Upper lobe of left lung (tissue), 4 donors: Measurements from ENCODE around the gene SGIP1.

Experiments
- CTCF ChIP-seq, 6 experiments: fragments of 450-650 bp in 4 of 6; fragments of 200-600 bp in 2 of 6; sonication (generic) in 2 of 6; IDR thresholded peaks; one replicate each; pipeline ENCODE4 v1.5.1; 2016 to 2019; ENCODE audit warnings: antibody characterized with exemption in 6 of 6
- EP300 ChIP-seq, 4 donors: sonication (generic); formaldehyde crosslinking; IDR thresholded peaks; one replicate each; pipeline ENCODE4 v1.5.1; 2017; ENCODE audit warnings: antibody characterized with exemption in 4 of 4, control low read depth in 2 of 4
- POLR2A ChIP-seq, 4 donors: fragments of 450-650 bp; IDR thresholded peaks; one replicate each; pipeline ENCODE4 v1.5.1; 2016 to 2017; ENCODE audit warnings: antibody characterized with exemption in 4 of 4, mild to moderate bottlenecking in 2 of 4
- POLR2AphosphoS5 ChIP-seq, 2 donors: sonication (generic); formaldehyde crosslinking; IDR thresholded peaks; one replicate each; pipeline ENCODE4 v1.5.1; 2017; ENCODE audit warnings: antibody characterized with exemption in 2 of 2

- TF ChIP-seq EP300 (IDR thresholded peaks at IDR 0.05) (no peak), CTCF (IDR thresholded peaks at IDR 0.05) (no peak), POLR2A (IDR thresholded peaks at IDR 0.05) (no peak), POLR2AphosphoS5 (IDR thresholded peaks at IDR 0.05) (no peak)
These were observed 109.0 kb downstream of the SGIP1 start for GRCh38 chr1:66642992-66643391.
